ENCODE measurements around the gene LDB3. TPM values are rescaled to one million over a fixed set of nuclear protein-coding genes. Genes with fewer than 3 reads are reported as not detected.

LDB3 gene
- total RNA-seq, 2 experiments from 2014 or later, result 0.05 to 0.08 TPM

GRCh38 chr10:86692023-86692514, 23.8 kb downstream of the LDB3 start:
- Mint-ChIP-seq H3K27ac (no peak overlapping the region), H3K4me3 (no peak overlapping the region), H3K27me3 (peaks cover 5% of the 10 kb centered on the region), H3K9me3 (no peaks in the 10 kb centered on the region), H3K4me1 (ENCODE audit: low read depth) (peaks cover 5% of the 10 kb centered on the region), H3K36me3 (ENCODE audit: low read depth) (no peaks in the 10 kb centered on the region)
- ATAC-seq (ENCODE audit: poor library complexity) (no peak), DNase-seq (no peak)
- Histone ChIP-seq H3K4me3 (ENCODE audit: low read length) (no peak overlapping the region), H3K4me1 (ENCODE audit: insufficient read depth, low read length) (peaks cover 6% of the 10 kb centered on the region), H3K27me3 (ENCODE audit: control insufficient read depth in 1 of 2, insufficient read depth in 2 of 2, low read length in 2 of 2) (no peaks in the 10 kb centered on the region), H3K9me3 (ENCODE audit: control insufficient read depth in 1 of 2, insufficient read depth in 1 of 2, low read length in 2 of 2) (no peaks in the 10 kb centered on the region), H3K27ac (ENCODE audit: low read depth in 1 of 2, low read length in 2 of 2) (no peak overlapping the region), H3K36me3 (ENCODE audit: insufficient read depth, low read length) (no peaks in the 10 kb centered on the region)
- ChIA-PET CTCF (no interaction called here), POLR2A (no interaction called here)
- TF ChIP-seq CTCF (IDR thresholded peaks at IDR 0.05), result no peak
- intact Hi-C loops (cut with DNase I, micrococcal nuclease), result no loop called here

- no peak overlapping the region for H3K27ac Mint-ChIP-seq
- no peak for DNase-seq
- Histone ChIP-seq H3K36me3 (ENCODE audit: insufficient read depth, low read length) (no peaks in the 10 kb centered on the region), H3K4me1 (ENCODE audit: insufficient read depth, low read length) (peaks cover 6% of the 10 kb centered on the region), H3K4me3 (ENCODE audit: low read length) (no peak overlapping the region), H3K27me3 (ENCODE audit: control insufficient read depth in 1 of 2, insufficient read depth in 2 of 2, low read length in 2 of 2) (no peaks in the 10 kb centered on the region), H3K9me3 (ENCODE audit: control insufficient read depth in 1 of 2, insufficient read depth in 1 of 2, low read length in 2 of 2) (no peaks in the 10 kb centered on the region), H3K27ac (ENCODE audit: low read depth in 1 of 2, low read length in 2 of 2) (no peak overlapping the region)
- TF ChIP-seq CTCF (IDR thresholded peaks at IDR 0.05), result no peak
- no peak for ATAC-seq (ENCODE audit: poor library complexity)
- H3K4me1 Mint-ChIP-seq (ENCODE audit: low read depth), result peaks cover 5% of the 10 kb centered on the region
- no peak overlapping the region for H3K4me3 Mint-ChIP-seq
- H3K36me3 Mint-ChIP-seq (ENCODE audit: low read depth), result no peaks in the 10 kb centered on the region
- intact Hi-C loops (cut with DNase I, micrococcal nuclease), result no loop called here
- CTCF ChIA-PET, result interaction anchor here (0.6 kb wide), 1 partner anchor 926 kb away, joined by 3 read pairs; no protein-coding TSS in a partner anchor
- POLR2A ChIA-PET, result no interaction called here
- H3K9me3 Mint-ChIP-seq, result no peaks in the 10 kb centered on the region
- H3K27me3 Mint-ChIP-seq, result peaks cover 5% of the 10 kb centered on the region
Observed at GRCh38 chr10:86692664-86693063, 24.4 kb downstream of the LDB3 start.

GRCh38 chr10:86693275-86693674, 25.0 kb downstream of the LDB3 start:
- Histone ChIP-seq H3K4me3 (ENCODE audit: low read length) (no peak overlapping the region), H3K27ac (ENCODE audit: low read depth in 1 of 2, low read length in 2 of 2) (no peak overlapping the region), H3K36me3 (ENCODE audit: insufficient read depth, low read length) (no peaks in the 10 kb centered on the region), H3K4me1 (ENCODE audit: insufficient read depth, low read length) (peaks cover 4% of the 10 kb centered on the region), H3K9me3 (ENCODE audit: control insufficient read depth in 1 of 2, insufficient read depth in 1 of 2, low read length in 2 of 2) (no peaks in the 10 kb centered on the region), H3K27me3 (ENCODE audit: control insufficient read depth in 1 of 2, insufficient read depth in 2 of 2, low read length in 2 of 2) (no peaks in the 10 kb centered on the region)
- CTCF ChIA-PET, result interaction anchor here (0.6 kb wide), 1 partner anchor 927 kb away, joined by 3 read pairs; no protein-coding TSS in a partner anchor
- Mint-ChIP-seq H3K36me3 (ENCODE audit: low read depth) (no peaks in the 10 kb centered on the region), H3K27me3 (peaks cover 3% of the 10 kb centered on the region), H3K9me3 (no peaks in the 10 kb centered on the region), H3K27ac (no peak overlapping the region), H3K4me1 (ENCODE audit: low read depth) (peaks cover 3% of the 10 kb centered on the region), H3K4me3 (no peak overlapping the region)
- POLR2A ChIA-PET, result no interaction called here
- no peak for ATAC-seq (ENCODE audit: poor library complexity)
- DNase-seq, result no peak
- no peak for TF ChIP-seq CTCF (IDR thresholded peaks at IDR 0.05)
- intact Hi-C loops (cut with DNase I, micrococcal nuclease), result no loop called here

Measured in CD4-positive, alpha-beta T cell (primary cell).